ENCODE results near the gene SORCS2.

SORCS2 gene

DNA sequence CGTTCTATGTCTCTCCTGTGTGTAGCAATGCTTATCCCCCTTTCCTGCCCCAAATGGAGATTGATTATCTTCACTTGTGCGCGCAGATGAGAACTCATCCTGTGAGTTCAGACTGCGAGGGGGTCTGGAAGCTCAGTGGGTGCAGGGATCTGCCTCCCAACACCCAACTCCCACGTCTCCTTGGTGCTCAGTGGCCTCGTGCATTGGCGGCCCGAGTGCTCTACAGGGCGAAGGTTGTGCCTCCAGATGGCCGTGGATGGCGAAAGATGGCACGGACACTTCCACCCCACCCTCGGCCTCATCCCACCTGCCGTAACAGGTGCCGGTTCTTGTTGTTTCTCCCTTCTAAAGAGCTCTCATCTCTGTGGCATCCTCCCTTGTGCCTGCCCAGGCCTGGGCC, 45.1 kb upstream of the SORCS2 start:
- Histone ChIP-seq H3K4me3 (ENCODE audit: low read depth, low read length) (no peak overlapping the region), H3K4me1 (no peaks in the 10 kb centered on the region), H3K9me3 (no peaks in the 10 kb centered on the region), H3K36me3 (no peaks in the 10 kb centered on the region), H3K27me3 (no peaks in the 10 kb centered on the region)
- DNase-seq = no peak
- TF ChIP-seq CTCF (IDR thresholded peaks at IDR 0.05; ENCODE audit: low read depth, low read length) = no peak

- Histone ChIP-seq H3K36me3 (no peaks in the 10 kb centered on the region), H3K9me3 (no peaks in the 10 kb centered on the region), H3K4me3 (ENCODE audit: low read depth, low read length) (no peak overlapping the region), H3K27me3 (no peaks in the 10 kb centered on the region), H3K4me1 (no peaks in the 10 kb centered on the region)
- no peak for DNase-seq
- no peak for TF ChIP-seq CTCF (IDR thresholded peaks at IDR 0.05; ENCODE audit: low read depth, low read length)
These were observed 44.6 kb upstream of the SORCS2 start for GRCh38 chr4:7147661-7148310.

DNA sequence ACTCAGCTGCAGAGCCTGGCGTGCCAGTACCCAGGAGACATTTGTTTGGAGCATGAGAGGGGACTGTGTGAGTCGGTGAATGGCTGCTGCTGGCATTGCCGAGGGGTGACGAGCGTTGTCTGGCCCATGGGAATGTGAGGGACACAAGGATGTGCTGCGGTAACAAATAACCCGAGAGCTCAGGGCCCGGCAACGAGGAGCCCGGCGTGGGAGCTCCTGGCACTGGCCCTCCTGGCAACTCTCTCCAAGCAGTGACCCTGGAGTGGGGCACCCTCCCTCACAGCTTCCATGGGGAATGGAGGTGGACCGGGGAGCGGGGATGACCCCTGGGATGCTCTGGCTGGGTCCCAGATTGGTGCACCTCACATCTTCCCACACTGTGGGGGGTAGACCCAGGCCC, 44.0 kb upstream of the SORCS2 start:
- Histone ChIP-seq H3K36me3 (no peaks in the 10 kb centered on the region), H3K27me3 (no peaks in the 10 kb centered on the region), H3K9me3 (no peaks in the 10 kb centered on the region), H3K4me1 (no peaks in the 10 kb centered on the region), H3K4me3 (ENCODE audit: low read depth, low read length) (no peak overlapping the region)
- no peak for TF ChIP-seq CTCF (IDR thresholded peaks at IDR 0.05; ENCODE audit: low read depth, low read length)
- no peak for DNase-seq

- no peaks in the 10 kb centered on the region for H3K9me3 ChIP-seq
- H3K4me3 ChIP-seq (ENCODE audit: low read depth, low read length) = no peak overlapping the region
- H3K36me3 ChIP-seq = no peaks in the 10 kb centered on the region
- no peaks in the 10 kb centered on the region for H3K27me3 ChIP-seq
- DNase-seq = no peak
- TF ChIP-seq CTCF (IDR thresholded peaks at IDR 0.05; ENCODE audit: low read depth, low read length) = no peak
- H3K4me1 ChIP-seq = no peaks in the 10 kb centered on the region
These were observed 42.2 kb upstream of the SORCS2 start for GRCh38 chr4:7150036-7150635.

GRCh38 chr4:7151668-7152227, 40.6 kb upstream of the SORCS2 start:
- Histone ChIP-seq H3K4me3 (ENCODE audit: low read depth, low read length) (no peak overlapping the region), H3K27me3 (no peaks in the 10 kb centered on the region)
- no peak for DNase-seq

More at GRCh38 chr4:7151668-7152227, 40.6 kb upstream of the SORCS2 start:
- Histone ChIP-seq H3K9me3 (no peaks in the 10 kb centered on the region), H3K4me1 (no peaks in the 10 kb centered on the region), H3K36me3 (no peaks in the 10 kb centered on the region)
- peak; percentile 65 for TF ChIP-seq CTCF (IDR thresholded peaks at IDR 0.05; ENCODE audit: low read depth, low read length)

Data from BE2C (cell line).